K562 (cell line): ENCODE results near the gene MEGF9. TPM values are rescaled to one million over a fixed set of nuclear protein-coding genes. Genes with fewer than 3 reads are reported as not detected.

Source experiments
- ATAC-seq: fragments of 200-7000 bp; cut with Tn5 transposase; 3 replicates; pipeline ENCODE4 v1.9.1; 2020; ENCODE audit warnings: moderate library complexity
- BruUV-seq: library from RNA; stranded (reverse); fragments of 400-500 nt; replicated peaks from 2 replicates; lab custom pipeline; 2021; lab: Mats Ljungman, UMichigan
- CTCF ChIA-PET: fragments of 300-600 bp; formaldehyde crosslinking; extraction: SDS; loops from one replicate; lab custom pipeline; 2021; ENCODE audit warnings: low intra/inter-chr PET ratio; lab: Yijun Ruan, JAX
- POLR2A ChIA-PET: fragments of 300-600, 350-650 bp; sonication (Branson Sonifier 250); formaldehyde crosslinking; extraction: SDS; loops from one replicate; lab custom pipeline; 2021; ENCODE audit warnings: antibody characterized with exemption, inconsistent platforms; lab: Yijun Ruan, JAX
- DNase-seq, 4 experiments: peaks; one replicate each; pipeline versions ENCODE4 v3.0.0 to v3.0.0-alpha.2; 2011 to 2018; ENCODE audit warnings: low spot score in 3 of 4, mixed read lengths in 3 of 4; ENCODE audit errors: extremely low read depth in 1 of 4
- FAIRE-seq: peaks from 2 replicates; lab custom pipeline; 2011; peaks lifted over from hg19 to GRCh38; lab: Jason Lieb, UNC
- H2AFZ ChIP-seq: 2 replicates; pipeline ENCODE4 v1.6.0; 2011; ENCODE audit warnings: low read depth, low read length, control low read depth, inconsistent platforms
- H3K27ac ChIP-seq: fragments of 200-600 bp; 3 replicates; pipeline ENCODE4 v1.8.0; 2011; ENCODE audit warnings: low read depth, mild to moderate bottlenecking, control low read depth, inconsistent platforms, low read length, moderate library complexity, mixed read lengths; ENCODE audit errors: extremely low read depth
- H3K27me3 ChIP-seq, 2 experiments: fragments of 300-600 bp in 1 of 2; 2 replicates in 1 of 2; 3 replicates in 1 of 2; pipeline versions ENCODE4 v1.6.0 to v1.8.0; 2011; ENCODE audit warnings: inconsistent platforms in 2 of 2, low read length in 2 of 2, mild to moderate bottlenecking in 1 of 2, mixed read lengths in 1 of 2, moderate library complexity in 1 of 2; ENCODE audit not compliant: control insufficient read depth in 2 of 2, insufficient read depth in 2 of 2
- H3K36me3 ChIP-seq: fragments of 300-600 bp; 3 replicates; pipeline ENCODE4 v1.8.0; 2011; ENCODE audit warnings: mild to moderate bottlenecking, low read length, inconsistent platforms; ENCODE audit not compliant: control insufficient read depth, insufficient read depth
- H3K4me1 ChIP-seq, 2 experiments: fragments of 200-600 bp in 1 of 2; replicated peaks in 1 of 2; 2 replicates in 1 of 2; 3 replicates in 1 of 2; pipeline versions ENCODE4 v1.5.1 to v1.8.0; 2011; ENCODE audit warnings: inconsistent platforms in 2 of 2, low read length in 2 of 2, mild to moderate bottlenecking in 1 of 2, mixed read lengths in 1 of 2, moderate library complexity in 1 of 2; ENCODE audit not compliant: control insufficient read depth in 2 of 2, insufficient read depth in 2 of 2
- H3K4me2 ChIP-seq: 2 replicates; pipeline ENCODE4 v1.6.1; 2011; ENCODE audit warnings: low read length, control low read depth, inconsistent platforms, mixed read lengths; ENCODE audit not compliant: insufficient read depth
- H3K4me3 ChIP-seq: fragments of 200-600 bp; sonication (generic), shearing (Covaris generic); 2 replicates; pipeline ENCODE4 v1.5.1; 2016; ENCODE audit warnings: control low read depth, inconsistent platforms
- H3K79me2 ChIP-seq: fragments of 200-600 bp; 3 replicates; pipeline ENCODE4 v1.8.0; 2011; ENCODE audit warnings: low read length, inconsistent platforms; ENCODE audit not compliant: control insufficient read depth, insufficient read depth
- H3K9ac ChIP-seq, 2 experiments: 2 replicates each; pipeline versions ENCODE4 v1.6.0 to v1.6.1; 2011; ENCODE audit warnings: low read depth in 2 of 2, low read length in 2 of 2, control low read depth in 1 of 2, inconsistent platforms in 1 of 2, mild to moderate bottlenecking in 1 of 2, mixed read lengths in 1 of 2; ENCODE audit not compliant: insufficient read depth in 1 of 2
- H3K9me1 ChIP-seq: one replicate; pipeline ENCODE4 v1.6.0; 2011; ENCODE audit warnings: inconsistent platforms, mild to moderate bottlenecking, low read length, moderate library complexity; ENCODE audit not compliant: control insufficient read depth, insufficient read depth
- H3K9me3 ChIP-seq: replicated peaks from 2 replicates; pipeline ENCODE4 v1.5.1; 2011; ENCODE audit warnings: low read depth, low read length, inconsistent platforms; ENCODE audit not compliant: control insufficient read depth, insufficient read depth
- H4K20me1 ChIP-seq: replicated peaks from 2 replicates; pipeline ENCODE4 v1.6.1; 2011; ENCODE audit warnings: low read length, inconsistent platforms, mixed read lengths; ENCODE audit not compliant: control insufficient read depth, insufficient read depth
- ARHGAP35 ChIP-seq: fragments of 450-650 bp; IDR thresholded peaks from 2 replicates; pipeline ENCODE4 v1.6.1; 2018; ENCODE audit not compliant: partially characterized antibody
- JUND ChIP-seq, 2 experiments: IDR thresholded peaks; 2 replicates in 1 of 2; 3 replicates in 1 of 2; pipeline ENCODE4 v1.6.1; 2011; ENCODE audit warnings: borderline replicate concordance in 2 of 2, low read depth in 2 of 2, low read length in 2 of 2, improper control_type of control experiment in 1 of 2, missing biosample characterization in 1 of 2, missing genetic modification characterization in 1 of 2, missing genetic modification reagents in 1 of 2
- KHSRP ChIP-seq: fragments of 450-650 bp; IDR thresholded peaks from 2 replicates; pipeline ENCODE4 v1.6.1; 2017
- MYC ChIP-seq, 2 experiments: fragments of 250-450 bp in 1 of 2; sonication (Bioruptor Pico) in 1 of 2; IDR thresholded peaks; 2 replicates each; pipeline versions ENCODE4 v1.5.1 to v1.6.1; 2012 to 2021; ENCODE audit warnings: low read depth in 2 of 2, borderline replicate concordance in 1 of 2, improper control_type of control experiment in 1 of 2, low read length in 1 of 2, mild to moderate bottlenecking in 1 of 2, moderate library complexity in 1 of 2
- POLR3A ChIP-seq: IDR thresholded peaks from 2 replicates; pipeline ENCODE4 v1.6.1; 2011; ENCODE audit warnings: borderline replicate concordance, mild to moderate bottlenecking, moderate library complexity; ENCODE audit not compliant: insufficient read length, insufficient read depth; ENCODE audit errors: extremely low read depth
- RBM34 ChIP-seq: fragments of 200-400 bp; formaldehyde crosslinking; IDR thresholded peaks from 2 replicates; pipeline ENCODE4 v1.6.1; 2018; ENCODE audit warnings: low read length, borderline replicate concordance; ENCODE audit not compliant: insufficient read depth
- ZBTB7A ChIP-seq: IDR thresholded peaks from 2 replicates; pipeline ENCODE4 v1.6.1; 2011; ENCODE audit warnings: low read depth, mild to moderate bottlenecking, low read length, moderate library complexity, borderline replicate concordance; ENCODE audit not compliant: control insufficient read depth
- ZNF830 ChIP-seq: fragments of 250-450 bp; sonication (Bioruptor Pico); IDR thresholded peaks from 2 replicates; pipeline ENCODE4 v1.5.0; 2021; ENCODE audit warnings: mild to moderate bottlenecking
- WGBS: fragments of 100-300 bp; shearing (Covaris generic); methylation state at CpG from one replicate; pipeline ENCODE4 v1.1.6; 2016; ENCODE audit warnings: low coverage, mixed read lengths; ENCODE audit not compliant: insufficient coverage; ENCODE audit errors: missing lambda C conversion rate; 5-methylcytosine and 5-hydroxymethylcytosine counted together
- in situ Hi-C: fragments of 300-500 bp; cut with MboI; formaldehyde crosslinking; loops from 4 replicates; pipeline ENCODE4 v1.15.0; 2018; ENCODE audit warnings: inconsistent platforms, mixed read lengths
- intact Hi-C: fragments of 100-400 bp; cut with micrococcal nuclease; formaldehyde crosslinking; loops from 2 replicates; pipeline ENCODE4 v1.14.2; 2022
- polyA plus RNA-seq, 8 experiments: library from polyadenylated mRNA; depleted of rRNA in 4 of 8; stranded (reverse) in 5 of 8; unstranded in 3 of 8; fragments of >200 nt; fragmentation: Nextera tagmentation in 2 of 8; fragmentation: Illumina TruSeq in 1 of 8; extraction: Ambion mirVana in 2 of 8; extraction: Trizol in 1 of 8; gene quantifications; 2 replicates each; pipeline versions ENCODE4 v1.2.1 to v1.2.3, GENCODE V29; 2011 to 2014; ENCODE audit warnings: inconsistent platforms in 1 of 8, missing spikeins in 1 of 8
- total RNA-seq, 7 experiments: library from RNA; depleted of rRNA in 6 of 7; stranded (reverse); fragments of >200 nt in 6 of 7; fragmentation: Illumina TruSeq in 2 of 7; extraction: Trizol in 2 of 7; gene quantifications; 2 replicates each; pipeline versions ENCODE4 v1.2.1 to v1.2.3, GENCODE V29; 2011 to 2021; ENCODE audit warnings: low replicate concordance in 1 of 7
- TF ChIP-seq, protein P1 (sequence below): fragments of 450-650 bp; formaldehyde crosslinking; IDR thresholded peaks from 2 replicates; pipeline ENCODE4 v1.4.0; 2020; ENCODE audit warnings: mild to moderate bottlenecking, mixed read lengths
- TF ChIP-seq, protein P2 (sequence below): sonication (generic); formaldehyde crosslinking; IDR thresholded peaks from 2 replicates; pipeline ENCODE4 v1.5.0; 2020; ENCODE audit warnings: missing genetic modification reagents
- TF ChIP-seq, protein P3 (sequence below): sonication (generic); formaldehyde crosslinking; IDR thresholded peaks from 2 replicates; pipeline ENCODE4 v1.8.1; 2023; ENCODE audit warnings: mild to moderate bottlenecking, missing genetic modification reagents

Gene MEGF9
- total and polyA plus RNA-seq, 9 of the 15 experiments (the other 6 are each of a cell fraction or from before 2014, with no cell fraction given), result 2.1 to 6.2 (median 3.8) TPM

DNA sequence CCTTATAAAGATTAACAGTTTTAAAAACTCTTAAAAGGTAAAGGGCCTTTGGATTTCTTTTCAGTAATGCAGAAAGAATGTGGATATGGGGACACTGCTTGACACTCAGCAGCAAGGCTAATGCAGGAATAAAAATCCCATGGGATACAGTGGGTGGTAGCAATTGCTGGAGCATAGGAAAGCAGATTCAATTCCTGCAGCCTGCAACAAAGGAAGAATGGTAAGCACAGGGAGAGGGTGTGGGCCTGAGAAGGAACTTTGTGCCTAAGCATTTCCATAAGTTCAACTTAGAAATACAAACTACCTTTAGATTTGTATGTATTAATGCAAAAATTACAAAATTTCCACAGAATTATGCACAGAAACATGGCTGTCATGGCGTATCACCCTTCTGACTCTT, 68.5 kb downstream of the MEGF9 start:
- FAIRE-seq, result no peak
- Histone ChIP-seq H3K9ac (no peak overlapping the region), H3K9me3 (no peaks in the 10 kb centered on the region), H3K4me1 (peaks cover 0 to 8% of the 10 kb centered on the region in 2 experiments; a peak in 2 of 5 replicates), H3K27ac (no peak overlapping the region), H3K9me1 (no peaks in the 10 kb centered on the region), H2AFZ (no peak overlapping the region)
- no peak for DNase-seq
- intact Hi-C loops (no loop called here), in situ Hi-C loops (no loop called here)
- TF ChIP-seq ZNF830 (no peak), MYC (IDR thresholded peaks at IDR 0.05; ENCODE audit: low read depth, low read length) (no peak), MYC (CRISPR knock-in tag; IDR thresholded peaks at IDR 0.05; ENCODE audit: borderline replicate concordance, low read depth) (no peak), RBM34 (no peak), JUND (IDR thresholded peaks at IDR 0.05; ENCODE audit: borderline replicate concordance, low read depth, low read length) (no peak), JUND (tag; IDR thresholded peaks at IDR 0.05; ENCODE audit: borderline replicate concordance, low read depth, low read length) (no peak), ZBTB7A (no peak)
- TF ChIP-seq, all 486 proteins: peak for 0
- POLR2A ChIA-PET, result no interaction called here
- Histone ChIP-seq H3K79me2 (no peaks in the 10 kb centered on the region), H3K4me2 (no peak overlapping the region), H4K20me1 (no peaks in the 10 kb centered on the region), H3K4me3 (no peak overlapping the region), H3K36me3 (no peaks in the 10 kb centered on the region), H3K27me3 (no peaks in the 10 kb centered on the region)
- ATAC-seq, result no peak
- WGBS, result 39% methylated on average over 1 of the region's 1 CpG
- CTCF ChIA-PET, result no interaction called here
- BruUV-seq, result no TSS peak

DNA sequence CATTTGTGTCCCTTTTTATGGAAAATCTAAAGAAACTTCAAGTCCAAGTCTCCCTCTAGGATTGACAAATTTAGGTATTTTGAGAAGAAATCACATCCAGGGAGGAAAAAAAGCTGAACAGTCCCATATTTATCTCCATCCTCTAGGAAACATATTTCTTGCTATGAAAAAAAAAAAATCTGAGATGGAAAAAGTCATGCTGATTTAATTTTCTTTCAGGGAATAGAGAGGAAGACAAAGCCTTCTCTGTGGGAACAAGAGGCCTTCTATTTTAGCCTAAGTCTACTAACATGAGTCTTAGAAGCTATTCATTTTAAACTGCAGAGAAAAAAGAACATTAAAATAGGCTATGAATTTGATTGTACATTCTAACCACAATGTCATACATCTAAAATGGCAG, 71.2 kb downstream of the MEGF9 start:
- Histone ChIP-seq H3K4me1 (peaks cover 0 to 8% of the 10 kb centered on the region in 2 experiments; a peak in 2 of 5 replicates), H3K27ac (no peak overlapping the region), H3K9me1 (no peaks in the 10 kb centered on the region), H3K4me3 (no peak overlapping the region), H3K36me3 (no peaks in the 10 kb centered on the region), H3K9ac (no peak overlapping the region), H4K20me1 (no peaks in the 10 kb centered on the region), H2AFZ (no peak overlapping the region), H3K27me3 (no peaks in the 10 kb centered on the region), H3K9me3 (no peaks in the 10 kb centered on the region), H3K4me2 (no peak overlapping the region), H3K79me2 (no peaks in the 10 kb centered on the region)
- ATAC-seq (no peak), FAIRE-seq (no peak), DNase-seq (no peak)
- ChIA-PET POLR2A (no interaction called here), CTCF (no interaction called here)
- intact Hi-C loops (no loop called here), in situ Hi-C loops (no loop called here)
- BruUV-seq, result no TSS peak
- TF ChIP-seq POLR3A (no peak), ARHGAP35 (no peak), KHSRP (no peak)
- TF ChIP-seq, protein P1, sequence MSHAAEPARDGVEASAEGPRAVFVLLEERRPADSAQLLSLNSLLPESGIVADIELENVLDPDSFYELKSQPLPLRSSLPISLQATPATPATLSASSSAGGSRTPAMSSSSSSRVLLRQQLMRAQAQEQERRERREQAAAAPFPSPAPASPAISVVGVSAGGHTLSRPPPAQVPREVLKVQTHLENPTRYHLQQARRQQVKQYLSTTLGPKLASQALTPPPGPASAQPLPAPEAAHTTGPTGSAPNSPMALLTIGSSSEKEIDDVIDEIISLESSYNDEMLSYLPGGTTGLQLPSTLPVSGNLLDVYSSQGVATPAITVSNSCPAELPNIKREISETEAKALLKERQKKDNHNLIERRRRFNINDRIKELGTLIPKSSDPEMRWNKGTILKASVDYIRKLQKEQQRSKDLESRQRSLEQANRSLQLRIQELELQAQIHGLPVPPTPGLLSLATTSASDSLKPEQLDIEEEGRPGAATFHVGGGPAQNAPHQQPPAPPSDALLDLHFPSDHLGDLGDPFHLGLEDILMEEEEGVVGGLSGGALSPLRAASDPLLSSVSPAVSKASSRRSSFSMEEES (CRISPR knock-in tag), result no peak
- TF ChIP-seq, protein P2, sequence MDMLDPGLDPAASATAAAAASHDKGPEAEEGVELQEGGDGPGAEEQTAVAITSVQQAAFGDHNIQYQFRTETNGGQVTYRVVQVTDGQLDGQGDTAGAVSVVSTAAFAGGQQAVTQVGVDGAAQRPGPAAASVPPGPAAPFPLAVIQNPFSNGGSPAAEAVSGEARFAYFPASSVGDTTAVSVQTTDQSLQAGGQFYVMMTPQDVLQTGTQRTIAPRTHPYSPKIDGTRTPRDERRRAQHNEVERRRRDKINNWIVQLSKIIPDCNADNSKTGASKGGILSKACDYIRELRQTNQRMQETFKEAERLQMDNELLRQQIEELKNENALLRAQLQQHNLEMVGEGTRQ (CRISPR knock-in tag), result no peak
- TF ChIP-seq, protein P3, sequence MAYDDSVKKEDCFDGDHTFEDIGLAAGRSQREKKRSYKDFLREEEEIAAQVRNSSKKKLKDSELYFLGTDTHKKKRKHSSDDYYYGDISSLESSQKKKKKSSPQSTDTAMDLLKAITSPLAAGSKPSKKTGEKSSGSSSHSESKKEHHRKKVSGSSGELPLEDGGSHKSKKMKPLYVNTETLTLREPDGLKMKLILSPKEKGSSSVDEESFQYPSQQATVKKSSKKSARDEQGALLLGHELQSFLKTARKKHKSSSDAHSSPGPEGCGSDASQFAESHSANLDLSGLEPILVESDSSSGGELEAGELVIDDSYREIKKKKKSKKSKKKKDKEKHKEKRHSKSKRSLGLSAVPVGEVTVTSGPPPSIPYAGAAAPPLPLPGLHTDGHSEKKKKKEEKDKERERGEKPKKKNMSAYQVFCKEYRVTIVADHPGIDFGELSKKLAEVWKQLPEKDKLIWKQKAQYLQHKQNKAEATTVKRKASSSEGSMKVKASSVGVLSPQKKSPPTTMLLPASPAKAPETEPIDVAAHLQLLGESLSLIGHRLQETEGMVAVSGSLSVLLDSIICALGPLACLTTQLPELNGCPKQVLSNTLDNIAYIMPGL (CRISPR knock-in tag), result no peak
